CD14-positive monocyte (primary cell): ENCODE results near the gene FOXJ3. TPM values are rescaled to one million over a fixed set of nuclear protein-coding genes. Genes with fewer than 3 reads are reported as not detected.
"Not testable (repeated sequence)": the region's sequence is repeated elsewhere in the genome, so short reads cannot be mapped to it uniquely, and the experiment has no call there.

Experiments
- DNase-seq, 3 donors: peaks; one replicate each; pipeline ENCODE4 v3.0.0-alpha.2; 2011 to 2022
- H2AFZ ChIP-seq: 2 replicates; pipeline ENCODE4 v1.6.0; 2012; ENCODE audit warnings: mild to moderate bottlenecking, low read depth, low read length, inconsistent platforms; ENCODE audit not compliant: insufficient read depth, poor library complexity, severe bottlenecking
- H3K27ac ChIP-seq, 2 donors: 1 replicate in 1 of 2; 2 replicates in 1 of 2; pipeline ENCODE4 v1.5.1; 2012 to 2013; ENCODE audit warnings: low read length in 2 of 2, control low read depth in 1 of 2, inconsistent platforms in 1 of 2, low read depth in 1 of 2, mild to moderate bottlenecking in 1 of 2
- H3K27me3 ChIP-seq, 2 donors: one replicate each; pipeline versions ENCODE4 v1.6.0 to v1.6.1; 2011 to 2013; ENCODE audit warnings: low read length in 2 of 2; ENCODE audit not compliant: control insufficient read depth in 2 of 2, insufficient read depth in 2 of 2
- H3K36me3 ChIP-seq, 2 donors: replicated peaks in 1 of 2; 1 replicate in 1 of 2; 2 replicates in 1 of 2; pipeline versions ENCODE4 v1.5.1 to v1.6.1; 2012 to 2013; ENCODE audit warnings: low read length in 2 of 2, control low read depth in 1 of 2, inconsistent platforms in 1 of 2, mild to moderate bottlenecking in 1 of 2; ENCODE audit not compliant: insufficient read depth in 2 of 2, control insufficient read depth in 1 of 2
- H3K4me1 ChIP-seq, 2 donors: 1 replicate in 1 of 2; 2 replicates in 1 of 2; pipeline versions ENCODE4 v1.5.1 to v1.6.1; 2012 to 2013; ENCODE audit warnings: low read length in 2 of 2, control low read depth in 1 of 2, inconsistent platforms in 1 of 2, mild to moderate bottlenecking in 1 of 2, moderate library complexity in 1 of 2; ENCODE audit not compliant: insufficient read depth in 2 of 2, control insufficient read depth in 1 of 2
- H3K4me2 ChIP-seq: replicated peaks from 2 replicates; pipeline ENCODE3; 2012; ENCODE audit warnings: low read length, moderate library complexity, mild to moderate bottlenecking; ENCODE audit not compliant: poor library complexity, severe bottlenecking; ENCODE audit errors: extremely low read depth
- H3K4me3 ChIP-seq, 3 experiments: fragments of 200-600 bp in 1 of 3; sonication (generic) in 1 of 3; replicated peaks in 1 of 3; 1 replicate in 2 of 3; 2 replicates in 1 of 3; pipeline ENCODE4 v1.5.1; 2011 to 2013; ENCODE audit warnings: low read length in 3 of 3, mild to moderate bottlenecking in 3 of 3, control low read depth in 2 of 3, low read depth in 2 of 3, inconsistent platforms in 1 of 3, moderate library complexity in 1 of 3
- H3K79me2 ChIP-seq: 2 replicates; pipeline ENCODE4 v1.6.0; 2012; ENCODE audit warnings: mild to moderate bottlenecking, control low read depth, inconsistent platforms, low read length, moderate library complexity; ENCODE audit not compliant: insufficient read depth
- H3K9ac ChIP-seq: 2 replicates; pipeline ENCODE4 v1.6.0; 2017; ENCODE audit warnings: low read length, mild to moderate bottlenecking; ENCODE audit not compliant: insufficient read depth, poor library complexity, severe bottlenecking
- H3K9me3 ChIP-seq, 2 donors: replicated peaks in 1 of 2; 1 replicate in 1 of 2; 2 replicates in 1 of 2; pipeline versions ENCODE4 v1.5.1 to v1.6.1; 2012 to 2013; ENCODE audit warnings: low read length in 2 of 2, control low read depth in 1 of 2; ENCODE audit not compliant: control insufficient read depth in 1 of 2, insufficient read depth in 1 of 2
- H4K20me1 ChIP-seq: 2 replicates; pipeline ENCODE4 v1.6.0; 2012; ENCODE audit warnings: mild to moderate bottlenecking, low read length, control low read depth, moderate library complexity; ENCODE audit not compliant: insufficient read depth
- H3K27ac Mint-ChIP-seq, 7 donors: one replicate each; pipeline ENCODE4 v1.8.0; 2020; ENCODE audit warnings: mild to moderate bottlenecking in 7 of 7, mixed read lengths in 7 of 7, moderate library complexity in 6 of 7, inconsistent platforms in 2 of 7
- H3K27me3 Mint-ChIP-seq, 3 donors: one replicate each; pipeline ENCODE4 v1.8.0; 2021 to 2022; ENCODE audit warnings: low read depth in 3 of 3, mild to moderate bottlenecking in 3 of 3, mixed read lengths in 3 of 3, moderate library complexity in 3 of 3, inconsistent platforms in 1 of 3
- H3K36me3 Mint-ChIP-seq, 2 donors: one replicate each; pipeline ENCODE4 v1.8.0; 2020; ENCODE audit warnings: mixed read lengths in 2 of 2, inconsistent platforms in 1 of 2, mild to moderate bottlenecking in 1 of 2
- H3K4me1 Mint-ChIP-seq: one replicate; pipeline ENCODE4 v1.8.0; 2020; ENCODE audit warnings: mild to moderate bottlenecking, mixed read lengths
- H3K4me3 Mint-ChIP-seq, 2 donors: one replicate each; pipeline ENCODE4 v1.8.0; 2020; ENCODE audit warnings: mild to moderate bottlenecking in 2 of 2, mixed read lengths in 2 of 2, moderate library complexity in 1 of 2
- H3K9me3 Mint-ChIP-seq, 7 donors: one replicate each; pipeline ENCODE4 v1.8.0; 2020 to 2022; ENCODE audit warnings: mixed read lengths in 7 of 7, mild to moderate bottlenecking in 6 of 7, moderate library complexity in 6 of 7, inconsistent platforms in 2 of 7
- WGBS: methylation state at CpG from one replicate; pipeline ENCODE4 v1.1.5; 2013; ENCODE audit warnings: missing lambda C conversion rate; ENCODE audit not compliant: insufficient coverage; 5-methylcytosine and 5-hydroxymethylcytosine counted together
- intact Hi-C, 2 donors: fragments of 100-400 bp; cut with micrococcal nuclease; formaldehyde crosslinking; loops; one replicate each; pipeline versions ENCODE4 v1.15.0 to v1.15.1; 2023
- polyA plus RNA-seq, 3 donors: library from polyadenylated mRNA; depleted of rRNA in 1 of 3; unstranded in 2 of 3; stranded (reverse) in 1 of 3; fragments of 300-500 nt in 2 of 3; fragments of >200 nt in 1 of 3; fragmentation: Illumina TruSeq in 2 of 3; gene quantifications; 1 replicate in 2 of 3; 2 replicates in 1 of 3; pipeline ENCODE4 v1.2.3, GENCODE V29; 2012 to 2021
- TF ChIP-seq, protein P1 (sequence below): fragments of 200-600 bp; IDR thresholded peaks from one replicate; pipeline ENCODE4 v1.8.0; 2022; ENCODE audit warnings: antibody characterized with exemption, mild to moderate bottlenecking

Gene FOXJ3
- polyA plus RNA-seq, 3 donors = 10.2 to 18.5 (median 18.4) TPM

DNA sequence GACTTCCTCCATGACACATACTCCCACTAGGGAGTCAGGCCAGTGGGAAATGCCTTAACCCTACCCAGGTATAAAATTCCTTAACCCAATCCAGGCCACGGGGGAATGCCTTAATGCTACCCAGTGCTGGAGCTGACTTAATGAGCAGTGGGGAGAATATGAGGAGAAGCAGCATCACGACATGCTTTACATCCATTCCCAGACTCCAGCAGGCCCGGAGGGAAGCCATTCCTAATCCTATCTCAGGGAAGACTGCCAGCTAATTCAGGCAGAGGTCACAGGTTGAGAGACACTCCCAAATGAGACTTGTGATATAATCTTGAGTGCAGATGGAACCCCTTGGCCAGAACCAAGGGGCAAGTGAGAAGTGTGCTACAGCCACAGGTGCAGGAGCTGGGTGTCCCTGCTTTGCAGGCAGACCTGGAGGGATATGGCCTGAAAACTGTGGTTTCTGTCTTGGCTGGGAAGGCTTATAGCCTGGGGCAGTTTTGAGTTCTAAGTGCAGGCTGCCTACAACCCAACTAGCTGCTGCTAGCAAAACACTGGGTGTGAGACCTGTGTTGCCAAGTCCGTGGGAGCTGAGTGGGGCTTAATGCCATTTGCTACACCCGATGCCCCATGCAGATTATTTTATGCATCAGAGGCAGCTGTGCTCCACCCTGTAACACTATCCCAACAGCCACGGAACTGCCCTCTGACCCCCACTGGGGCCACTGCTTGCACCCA is 125.3 kb downstream of the FOXJ3 start:
- Histone ChIP-seq H3K9ac (no peak overlapping the region), H3K4me2 (no peak overlapping the region), H3K4me1 (peaks cover 3 to 7% of the 10 kb centered on the region in 2 donors), H3K4me3 (no peak overlapping the region), H3K9me3 (no peaks in the 10 kb centered on the region), H2AFZ (no peak overlapping the region), H4K20me1 (peaks cover 66% of the 10 kb centered on the region), H3K27me3 (no peaks in the 10 kb centered on the region), H3K27ac (no peak overlapping the region), H3K79me2 (peaks cover 47% of the 10 kb centered on the region), H3K36me3 (peaks cover 0 to 45% of the 10 kb centered on the region in 2 donors)
- Mint-ChIP-seq H3K27ac (no peak overlapping the region), H3K27me3 (no peaks in the 10 kb centered on the region), H3K9me3 (peaks cover 0 to 6% (median 3%) of the 10 kb centered on the region in 7 donors), H3K4me1 (peaks cover 10% of the 10 kb centered on the region), H3K36me3 (peaks cover 27 to 45% of the 10 kb centered on the region in 2 donors), H3K4me3 (no peak overlapping the region)
- 100% methylated on average over 3 of the region's 6 CpGs for WGBS
- intact Hi-C loops = no loop called here
- no peak for DNase-seq
- TF ChIP-seq, protein P1, sequence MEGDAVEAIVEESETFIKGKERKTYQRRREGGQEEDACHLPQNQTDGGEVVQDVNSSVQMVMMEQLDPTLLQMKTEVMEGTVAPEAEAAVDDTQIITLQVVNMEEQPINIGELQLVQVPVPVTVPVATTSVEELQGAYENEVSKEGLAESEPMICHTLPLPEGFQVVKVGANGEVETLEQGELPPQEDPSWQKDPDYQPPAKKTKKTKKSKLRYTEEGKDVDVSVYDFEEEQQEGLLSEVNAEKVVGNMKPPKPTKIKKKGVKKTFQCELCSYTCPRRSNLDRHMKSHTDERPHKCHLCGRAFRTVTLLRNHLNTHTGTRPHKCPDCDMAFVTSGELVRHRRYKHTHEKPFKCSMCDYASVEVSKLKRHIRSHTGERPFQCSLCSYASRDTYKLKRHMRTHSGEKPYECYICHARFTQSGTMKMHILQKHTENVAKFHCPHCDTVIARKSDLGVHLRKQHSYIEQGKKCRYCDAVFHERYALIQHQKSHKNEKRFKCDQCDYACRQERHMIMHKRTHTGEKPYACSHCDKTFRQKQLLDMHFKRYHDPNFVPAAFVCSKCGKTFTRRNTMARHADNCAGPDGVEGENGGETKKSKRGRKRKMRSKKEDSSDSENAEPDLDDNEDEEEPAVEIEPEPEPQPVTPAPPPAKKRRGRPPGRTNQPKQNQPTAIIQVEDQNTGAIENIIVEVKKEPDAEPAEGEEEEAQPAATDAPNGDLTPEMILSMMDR = no peak

DNA sequence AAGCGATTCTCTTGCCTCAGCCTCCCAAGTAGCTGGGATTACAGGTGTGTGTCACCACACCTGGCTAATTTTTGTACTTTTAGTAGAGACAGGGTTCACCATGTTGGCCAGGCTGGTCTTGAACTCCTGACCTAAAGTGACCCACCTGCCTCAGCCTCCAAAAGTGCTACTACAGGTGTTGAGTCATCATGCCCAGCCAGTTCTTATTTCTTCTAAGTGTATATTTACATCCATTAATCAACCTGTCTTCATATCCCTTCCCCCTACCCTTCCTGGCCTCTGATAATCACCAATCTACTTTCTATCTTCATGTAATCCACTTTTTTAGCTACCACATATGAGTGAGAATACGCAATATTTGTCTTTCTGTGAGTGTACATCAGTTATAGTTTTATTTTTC is 128.1 kb downstream of the FOXJ3 start:
- peaks cover 35% of the 10 kb centered on the region for H3K79me2 ChIP-seq
- H3K9ac ChIP-seq, DNase-seq, H3K27me3 Mint-ChIP-seq, H3K4me1 ChIP-seq, H2AFZ ChIP-seq, H3K4me1 Mint-ChIP-seq, H3K4me3 Mint-ChIP-seq, H3K9me3 Mint-ChIP-seq, H3K27me3 ChIP-seq, H3K27ac Mint-ChIP-seq, H3K9me3 ChIP-seq, H3K27ac ChIP-seq, H3K4me2 ChIP-seq, H3K4me3 ChIP-seq, intact Hi-C loops: not testable (repeated sequence)
- peaks cover 12 to 72% of the 10 kb centered on the region in 2 donors for H3K36me3 ChIP-seq
- WGBS = no CpG with 5 or more reads among the region's 2 CpGs
- peaks cover 46 to 58% of the 10 kb centered on the region in 2 donors for H3K36me3 Mint-ChIP-seq
- H4K20me1 ChIP-seq = peaks cover 49% of the 10 kb centered on the region
